Kasumi-1 (cell line): Measurements from ENCODE around the gene GRIN2A.
A peak's percentile ranks its signal among the peaks of the same experiment; 100 is the strongest.

Experiments
- DNase-seq, 2 experiments: peaks; one replicate each; lab custom pipeline; 2025; lab: John Stamatoyannopoulos, UW

Gene GRIN2A

DNA sequence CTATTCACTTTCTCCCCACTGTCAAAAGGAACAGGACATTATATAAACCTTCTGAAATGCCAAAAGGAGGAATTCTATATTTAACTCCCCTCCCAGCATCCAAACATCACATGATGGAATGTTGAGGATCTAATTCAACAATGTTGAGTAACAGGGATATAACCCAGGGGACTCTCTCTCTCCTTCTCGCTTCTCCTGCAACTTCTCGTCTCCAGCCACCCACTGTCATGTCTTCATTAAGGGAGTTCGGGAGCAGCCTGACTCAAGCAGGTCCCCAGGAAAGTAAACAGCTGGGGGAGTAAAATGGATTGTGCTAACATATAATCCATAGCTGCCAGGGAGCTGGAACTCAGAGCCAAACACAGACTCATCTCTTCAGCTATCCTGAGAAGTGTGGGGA is 51.7 kb downstream of the GRIN2A start:
- no peak for DNase-seq

GRCh38 chr16:10128397-10129258 is 53.6 kb downstream of the GRIN2A start:
- DNase-seq, result no peak

DNA sequence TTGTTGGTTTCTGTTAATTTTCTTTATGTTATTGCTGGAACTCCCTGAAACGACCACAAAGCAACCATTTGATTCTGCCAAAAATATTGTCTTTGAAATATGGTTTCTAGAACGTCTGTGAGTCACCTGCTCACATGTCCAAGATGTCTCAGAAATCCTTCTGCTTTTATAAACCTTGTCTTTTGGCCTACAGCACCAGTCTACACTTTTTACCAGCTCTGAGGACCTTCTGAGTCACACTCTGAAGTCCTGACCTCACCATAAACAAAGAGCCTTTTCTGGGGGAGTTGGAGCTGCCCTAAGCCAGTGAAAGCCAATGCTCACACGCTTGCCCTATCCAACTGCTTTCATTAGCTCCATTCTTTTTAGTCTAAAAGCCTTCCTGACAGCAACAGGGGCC is 55.5 kb downstream of the GRIN2A start:
- no peak for DNase-seq

- no peak for DNase-seq
These were observed 59.1 kb downstream of the GRIN2A start for GRCh38 chr16:10123141-10123540.

GRCh38 chr16:10122546-10122945 is 59.7 kb downstream of the GRIN2A start:
- DNase-seq, result peak in 1 of 2 experiments; percentile 0

DNA sequence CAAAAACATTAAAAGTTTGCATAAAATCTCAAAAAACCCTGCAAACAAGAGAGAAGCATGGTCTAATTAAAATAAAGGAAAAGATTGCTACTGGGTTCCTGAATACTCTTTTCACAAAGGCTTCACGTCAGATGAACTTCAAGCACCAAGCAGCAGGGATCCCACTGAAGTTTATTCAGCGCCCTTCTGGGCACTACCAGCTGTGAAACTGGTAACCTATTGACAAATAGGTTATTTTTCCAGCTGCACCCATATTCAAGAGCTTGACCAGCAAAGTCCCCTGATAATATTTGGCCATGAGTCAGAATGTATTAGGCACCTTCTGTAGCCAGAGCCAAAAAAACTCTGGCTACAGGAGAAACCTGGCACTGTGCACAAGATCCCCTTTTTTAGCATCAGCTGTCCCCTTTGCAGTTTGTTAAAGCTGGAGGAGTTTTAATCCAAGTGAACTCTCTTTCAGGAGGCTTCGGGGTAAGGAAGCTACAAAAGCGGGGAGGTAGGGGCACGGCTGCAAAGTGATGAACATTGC is 60.3 kb downstream of the GRIN2A start:
- no peak for DNase-seq

DNA sequence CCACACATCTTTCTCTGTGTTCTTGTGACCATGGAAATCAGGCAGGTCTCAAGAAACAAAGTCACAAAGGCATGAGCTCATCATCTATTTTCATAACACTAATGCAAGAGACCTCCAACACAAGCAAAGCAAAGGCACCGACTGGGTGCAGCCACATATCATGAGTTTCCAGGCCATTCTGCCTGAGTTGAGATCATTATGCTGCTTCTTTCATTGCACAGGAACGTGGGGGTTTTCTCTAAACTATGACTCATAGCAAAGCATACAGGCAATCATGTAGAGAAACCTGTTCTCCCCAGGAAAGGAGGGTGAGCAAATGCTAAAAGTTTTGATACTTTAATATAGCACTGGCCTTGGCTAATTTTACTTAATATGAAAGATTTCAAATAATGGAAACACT is 60.7 kb downstream of the GRIN2A start:
- no peak for DNase-seq

GRCh38 chr16:10120953-10121352 is 61.3 kb downstream of the GRIN2A start:
- no peak for DNase-seq

GRCh38 chr16:10114409-10114808 is 67.8 kb downstream of the GRIN2A start:
- DNase-seq, result no peak

- DNase-seq, result no peak
These were observed 69.0 kb downstream of the GRIN2A start for GRCh38 chr16:10113248-10113647.

DNA sequence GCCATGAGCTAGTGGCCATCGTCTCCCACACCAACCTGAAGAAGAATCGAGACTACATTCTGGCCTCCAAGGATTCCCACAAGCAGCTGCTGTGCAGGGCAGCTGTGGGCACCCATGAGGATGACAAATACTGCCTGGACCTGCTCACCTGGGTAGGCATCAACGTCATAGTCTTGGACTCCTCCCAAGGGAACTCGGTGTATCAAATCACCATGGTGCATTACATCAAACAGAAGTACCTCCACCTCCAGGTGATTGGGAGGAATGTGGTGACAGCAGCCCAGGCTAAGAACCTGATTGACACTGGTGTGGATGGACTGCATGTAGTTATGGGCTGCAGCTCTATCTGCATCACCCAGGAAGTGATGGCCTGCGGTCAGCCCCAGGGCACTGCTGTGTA is 70.2 kb downstream of the GRIN2A start:
- no peak for DNase-seq

DNA sequence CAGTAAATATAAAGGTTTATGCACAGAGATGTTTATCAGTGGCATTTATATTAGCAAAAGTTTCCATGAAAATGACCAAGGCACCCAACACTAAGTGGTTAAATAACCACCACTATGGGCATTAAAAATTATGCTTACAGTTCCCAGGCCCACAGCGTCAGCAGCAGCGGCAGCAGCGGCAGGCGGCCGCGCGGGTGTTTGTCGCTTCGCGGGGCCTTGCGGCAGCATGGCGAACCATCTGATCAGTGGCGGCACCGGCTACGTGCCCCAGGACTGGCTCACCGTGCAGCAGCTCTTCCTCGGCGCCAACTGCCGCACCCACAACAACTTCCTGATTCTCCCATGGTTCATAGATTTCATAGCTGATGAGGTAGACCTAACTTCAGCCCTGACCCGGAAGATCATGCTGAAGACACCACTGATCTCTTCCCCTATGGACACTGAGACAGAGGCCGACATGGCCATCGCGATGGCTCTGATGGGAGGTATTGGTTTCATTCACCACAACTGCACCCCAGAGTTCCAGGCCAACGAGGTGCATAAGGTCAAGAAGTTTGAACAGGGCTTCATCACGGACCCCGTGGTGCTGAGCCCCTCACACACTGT is 71.0 kb downstream of the GRIN2A start:
- no peak for DNase-seq

- DNase-seq, result no peak
These were observed 71.7 kb downstream of the GRIN2A start for GRCh38 chr16:10110552-10110951.

- no peak for DNase-seq
These were observed 75.1 kb downstream of the GRIN2A start for GRCh38 chr16:10107081-10107480.

DNA sequence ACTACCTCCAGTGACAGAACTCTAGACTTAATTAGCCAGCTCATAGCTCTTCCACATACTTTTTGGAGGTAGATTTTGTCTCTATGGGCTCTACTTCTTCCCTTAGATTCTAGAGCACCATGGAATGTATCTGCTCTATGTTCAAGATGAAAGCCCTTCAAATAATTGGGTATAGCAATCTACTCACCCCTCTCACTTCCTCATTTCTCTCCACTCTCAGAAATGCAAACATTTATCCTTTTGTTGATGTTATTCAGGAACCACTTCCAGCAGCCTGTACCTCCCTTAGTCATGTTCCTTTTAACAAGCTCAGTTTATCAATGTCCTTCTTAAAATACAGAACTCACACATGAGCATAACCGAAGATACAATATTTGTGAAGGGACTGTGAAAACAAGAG is 78.5 kb downstream of the GRIN2A start:
- no peak for DNase-seq

DNA sequence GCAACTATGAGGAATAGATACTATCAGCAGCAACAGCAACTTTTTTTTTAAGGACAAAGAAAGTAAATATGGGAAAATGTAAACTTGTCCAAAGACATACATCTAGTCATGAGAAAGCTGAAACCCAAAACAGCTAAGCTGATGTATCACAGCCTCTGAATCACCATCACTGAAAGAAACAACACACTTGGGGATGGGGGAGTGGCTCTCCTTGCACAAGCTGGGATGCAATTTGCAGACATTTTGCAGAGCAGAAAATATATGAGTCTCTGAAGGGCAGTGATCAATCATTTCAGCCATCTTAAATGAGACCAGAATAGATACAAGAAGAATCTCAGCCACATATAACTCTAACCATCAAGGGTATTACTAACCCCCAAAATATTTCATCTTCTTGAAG is 79.1 kb downstream of the GRIN2A start:
- DNase-seq, result no peak

- DNase-seq, result no peak
These were observed 81.4 kb downstream of the GRIN2A start for GRCh38 chr16:10100829-10101228.

- no peak for DNase-seq
These were observed 83.2 kb downstream of the GRIN2A start for GRCh38 chr16:10098991-10099390.

DNA sequence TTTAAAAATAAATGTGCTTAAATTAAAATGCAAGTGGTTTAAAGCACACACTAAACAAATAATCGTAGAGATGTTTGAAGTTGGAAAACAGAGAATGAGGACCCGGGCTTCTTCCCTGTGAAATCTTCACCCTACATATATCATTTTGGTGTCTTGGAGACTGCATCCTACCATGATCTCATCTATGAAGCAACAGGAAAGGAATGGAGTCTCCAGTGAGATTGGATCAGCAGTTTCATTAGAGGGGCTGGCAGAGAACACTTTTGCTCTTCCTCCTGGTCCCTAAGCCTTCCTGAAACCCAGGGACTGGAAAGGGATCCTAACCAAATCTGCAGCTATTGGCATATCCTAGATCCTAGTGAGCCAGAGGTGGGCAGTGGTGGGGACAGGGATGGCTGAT is 85.0 kb downstream of the GRIN2A start:
- no peak for DNase-seq

DNA sequence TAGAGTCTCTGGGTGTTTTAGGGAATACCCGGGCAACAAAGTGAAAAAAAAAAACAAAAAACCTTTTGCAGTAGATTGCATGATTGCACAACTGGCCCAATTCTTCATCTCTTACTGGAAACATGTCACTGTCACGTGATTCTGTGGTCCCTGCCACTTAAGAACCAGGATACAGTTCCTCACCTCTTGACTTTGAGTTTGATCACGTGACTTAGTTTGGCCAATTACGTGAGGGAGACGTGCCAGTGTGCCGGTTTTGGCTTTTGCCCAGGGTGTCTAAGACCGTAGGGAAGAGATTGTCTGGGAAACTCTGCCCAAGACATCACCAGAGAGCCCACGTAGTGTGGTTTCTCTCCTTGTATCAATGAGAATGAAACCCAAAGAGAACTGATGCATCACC is 88.7 kb downstream of the GRIN2A start:
- no peak for DNase-seq

DNA sequence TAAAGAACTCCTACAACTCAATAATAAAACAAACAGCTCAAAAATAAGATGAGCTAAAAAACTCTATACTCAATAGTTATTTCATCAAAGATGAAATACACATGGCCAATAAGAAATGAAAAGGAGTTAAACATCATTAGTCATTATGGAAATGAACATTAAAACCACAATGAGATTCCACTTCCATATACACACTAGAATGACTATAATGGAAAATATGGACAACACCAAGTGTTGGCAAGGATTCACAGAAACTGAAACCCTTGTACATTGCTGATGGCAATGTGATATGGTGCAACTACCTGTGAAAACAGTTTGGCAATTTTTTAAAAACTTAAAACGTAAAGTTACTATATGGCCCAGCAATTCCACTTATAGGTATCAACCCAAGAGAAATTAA is 91.4 kb downstream of the GRIN2A start:
- DNase-seq, result no peak

DNA sequence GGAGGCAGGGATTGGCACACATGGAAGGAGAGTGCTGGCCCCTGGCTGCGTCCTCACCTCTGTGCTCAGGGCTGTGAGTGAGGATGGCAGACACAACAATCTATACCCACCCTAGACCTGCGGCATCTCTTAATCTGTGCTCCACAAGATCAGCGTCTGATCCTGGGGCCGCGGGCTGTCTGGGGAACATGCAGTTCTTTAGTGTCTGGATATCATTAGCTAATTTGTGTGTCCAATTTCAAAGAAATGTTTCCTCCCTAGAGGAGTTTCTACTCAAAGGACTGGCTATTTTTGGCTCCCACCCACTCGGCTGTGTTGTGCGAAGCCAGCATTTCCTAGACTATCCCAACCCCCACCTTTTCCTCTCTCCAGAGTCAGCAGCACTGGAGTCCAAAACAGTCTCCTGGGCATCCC is 93.8 kb downstream of the GRIN2A start:
- DNase-seq, result no peak

DNA sequence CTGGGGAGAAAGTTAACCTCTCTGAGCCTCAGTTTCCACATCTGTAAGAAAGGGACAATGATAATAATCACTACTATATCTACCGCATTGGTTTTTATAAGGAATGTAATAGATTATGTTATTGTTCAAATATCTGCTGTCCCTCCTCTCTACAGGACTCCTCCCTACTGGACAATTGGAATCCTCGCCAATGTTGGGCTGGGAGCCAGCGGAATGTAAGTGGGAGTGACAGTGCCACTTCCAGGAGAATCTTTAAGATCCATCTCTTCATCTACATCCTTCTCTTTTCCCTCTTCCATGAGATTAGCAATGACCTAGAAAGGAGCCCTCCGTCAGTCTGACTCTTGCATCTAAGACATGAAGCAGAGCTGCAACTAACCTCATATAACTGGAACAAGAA is 95.1 kb downstream of the GRIN2A start:
- DNase-seq, result no peak

DNA sequence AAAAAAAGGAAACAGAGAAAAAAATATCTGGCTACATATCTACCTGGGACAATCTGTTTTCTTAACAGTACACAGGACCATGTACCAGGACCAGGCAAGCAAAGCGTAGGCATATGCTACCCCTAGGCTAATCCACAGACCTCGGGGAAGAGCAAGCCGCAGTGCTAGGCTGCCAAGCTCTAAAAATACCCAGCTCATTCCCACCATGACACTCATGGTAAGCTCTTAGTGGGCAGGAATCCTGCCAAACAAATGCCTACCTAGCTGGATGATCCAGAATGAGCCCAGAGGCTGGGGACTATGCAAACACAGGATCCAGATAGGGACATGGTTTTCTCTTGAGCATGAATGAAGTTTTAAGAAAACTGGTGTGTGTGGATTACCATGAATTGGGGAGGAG is 95.6 kb downstream of the GRIN2A start:
- no peak for DNase-seq
